ENCODE measurements around the gene HMCN1.

The HMCN1 gene

DNA sequence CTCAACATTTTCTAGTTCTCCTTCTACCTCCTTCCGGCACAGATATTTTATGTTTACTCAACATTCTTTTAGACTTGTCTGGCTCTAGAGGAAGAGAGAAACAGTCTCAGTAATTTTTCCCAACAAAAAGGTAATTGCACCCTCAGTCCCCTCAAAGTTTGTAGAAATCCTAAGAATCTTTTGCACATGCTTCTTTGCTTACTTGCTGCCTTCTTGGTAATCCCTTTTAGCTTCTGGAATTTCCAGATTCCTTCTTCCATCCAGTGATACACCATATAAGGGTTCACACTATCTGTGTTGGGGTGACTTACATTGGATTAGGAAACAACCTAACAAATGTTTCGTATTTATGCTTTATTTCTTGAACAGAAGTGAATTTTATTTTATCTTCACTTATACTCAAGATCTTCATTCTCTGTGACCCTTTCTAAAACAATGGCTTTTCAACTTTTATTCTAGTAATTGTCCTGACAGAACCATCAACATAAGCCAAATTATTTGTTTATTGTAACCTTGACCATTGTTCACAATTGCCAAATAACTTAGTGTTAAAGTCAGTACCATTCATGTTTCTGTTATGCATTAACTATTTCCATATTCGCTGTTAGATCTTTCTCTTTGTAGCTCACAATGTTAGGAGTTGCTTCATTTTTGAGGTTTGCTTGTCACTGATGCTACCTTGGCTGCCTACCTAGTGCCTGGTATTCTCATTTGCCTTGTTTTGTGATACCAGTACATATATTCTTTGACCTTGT is 238.1 kb downstream of the HMCN1 start:
- H3K4me3 ChIP-seq (ENCODE audit: low read depth, low read length) = no peak overlapping the region
- DNase-seq (ENCODE audit: low read depth) = no peak
- TF ChIP-seq, protein P1, sequence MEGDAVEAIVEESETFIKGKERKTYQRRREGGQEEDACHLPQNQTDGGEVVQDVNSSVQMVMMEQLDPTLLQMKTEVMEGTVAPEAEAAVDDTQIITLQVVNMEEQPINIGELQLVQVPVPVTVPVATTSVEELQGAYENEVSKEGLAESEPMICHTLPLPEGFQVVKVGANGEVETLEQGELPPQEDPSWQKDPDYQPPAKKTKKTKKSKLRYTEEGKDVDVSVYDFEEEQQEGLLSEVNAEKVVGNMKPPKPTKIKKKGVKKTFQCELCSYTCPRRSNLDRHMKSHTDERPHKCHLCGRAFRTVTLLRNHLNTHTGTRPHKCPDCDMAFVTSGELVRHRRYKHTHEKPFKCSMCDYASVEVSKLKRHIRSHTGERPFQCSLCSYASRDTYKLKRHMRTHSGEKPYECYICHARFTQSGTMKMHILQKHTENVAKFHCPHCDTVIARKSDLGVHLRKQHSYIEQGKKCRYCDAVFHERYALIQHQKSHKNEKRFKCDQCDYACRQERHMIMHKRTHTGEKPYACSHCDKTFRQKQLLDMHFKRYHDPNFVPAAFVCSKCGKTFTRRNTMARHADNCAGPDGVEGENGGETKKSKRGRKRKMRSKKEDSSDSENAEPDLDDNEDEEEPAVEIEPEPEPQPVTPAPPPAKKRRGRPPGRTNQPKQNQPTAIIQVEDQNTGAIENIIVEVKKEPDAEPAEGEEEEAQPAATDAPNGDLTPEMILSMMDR (IDR thresholded peaks at IDR 0.05; ENCODE audit: low read depth, low read length, missing control alignments) = no peak

DNA sequence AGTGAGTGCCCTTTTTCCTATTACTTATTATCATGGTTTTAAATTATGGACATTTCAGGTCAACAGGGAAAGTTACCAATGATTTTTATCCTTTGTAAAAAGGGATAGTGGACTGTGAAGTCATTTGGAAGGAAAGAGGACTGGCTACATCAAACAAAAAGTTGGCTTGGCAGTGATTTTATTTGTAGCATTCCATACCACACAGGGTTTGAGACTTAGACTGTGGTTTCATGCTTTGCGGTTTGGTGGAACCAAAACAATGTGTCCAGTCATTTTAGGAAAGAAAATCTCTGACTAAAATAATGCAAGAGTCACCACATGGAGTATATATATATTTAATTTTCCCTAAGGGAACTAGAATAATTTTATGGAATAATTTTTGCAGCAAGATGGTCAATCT is 239.5 kb downstream of the HMCN1 start:
- no peak for DNase-seq (ENCODE audit: low read depth)
- no peak overlapping the region for H3K4me3 ChIP-seq (ENCODE audit: low read depth, low read length)
- TF ChIP-seq, protein P1 (IDR thresholded peaks at IDR 0.05; ENCODE audit: low read depth, low read length, missing control alignments) = no peak

DNA sequence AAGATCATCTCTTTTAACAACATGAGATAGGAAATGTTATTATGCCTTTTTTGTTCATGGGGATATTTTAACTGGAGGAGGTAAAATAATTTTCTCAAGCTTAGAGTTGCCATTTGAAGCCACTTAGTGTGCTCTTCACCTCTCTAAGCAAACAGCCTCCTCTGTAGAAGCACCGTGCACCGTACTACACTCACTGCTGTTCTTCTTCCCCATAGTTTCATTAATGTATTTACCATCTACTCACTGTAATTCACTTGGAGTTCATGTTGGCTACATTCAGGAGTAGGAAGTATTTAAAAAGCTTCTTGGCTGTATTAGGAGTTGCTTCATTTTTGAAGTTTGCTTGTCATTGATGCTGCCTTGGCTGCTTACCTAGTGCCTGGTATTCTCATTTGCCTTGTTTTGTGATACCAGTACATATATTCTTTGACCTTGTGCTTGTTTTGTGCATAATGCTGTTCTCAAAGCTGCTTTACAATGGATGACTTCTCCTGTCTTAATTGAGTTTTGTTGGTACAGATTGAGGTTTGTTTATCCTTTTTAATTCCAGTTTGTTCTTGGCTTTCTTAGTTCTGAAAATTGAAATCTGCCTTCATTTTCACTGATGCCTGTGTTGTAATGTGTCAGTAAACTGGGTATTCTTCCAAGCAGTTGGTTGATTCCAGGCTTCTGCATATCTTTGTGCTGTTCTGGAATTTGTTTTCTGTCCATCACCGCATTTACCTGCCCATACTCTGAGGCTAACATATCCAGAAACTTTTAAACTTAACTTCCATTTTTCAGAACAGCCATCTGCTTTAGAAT is 240.4 kb downstream of the HMCN1 start:
- no peak for DNase-seq (ENCODE audit: low read depth)
- no peak overlapping the region for H3K4me3 ChIP-seq (ENCODE audit: low read depth, low read length)
- TF ChIP-seq, protein P1 (IDR thresholded peaks at IDR 0.05; ENCODE audit: low read depth, low read length, missing control alignments) = no peak

DNA sequence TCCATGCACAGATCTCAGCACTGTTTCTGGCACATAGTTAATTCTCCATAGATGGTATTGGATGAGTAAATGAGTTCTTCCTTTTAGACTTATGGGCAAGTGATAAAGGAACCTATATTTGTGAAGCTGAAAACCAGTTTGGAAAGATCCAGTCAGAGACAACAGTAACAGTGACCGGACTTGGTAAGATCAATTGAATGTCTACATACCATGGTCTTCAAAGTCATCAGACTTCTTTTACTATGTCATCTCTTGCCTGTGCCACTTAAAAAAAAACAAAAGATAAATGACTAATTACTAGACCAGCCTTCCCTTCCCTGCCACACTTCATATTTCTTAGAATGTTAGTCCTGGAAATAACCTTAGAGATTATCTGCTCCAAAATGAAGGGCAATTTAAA is 246.7 kb downstream of the HMCN1 start:
- TF ChIP-seq, protein P1 (IDR thresholded peaks at IDR 0.05; ENCODE audit: low read depth, low read length, missing control alignments) = no peak
- DNase-seq (ENCODE audit: low read depth) = no peak
- H3K4me3 ChIP-seq (ENCODE audit: low read depth, low read length) = no peak overlapping the region

DNA sequence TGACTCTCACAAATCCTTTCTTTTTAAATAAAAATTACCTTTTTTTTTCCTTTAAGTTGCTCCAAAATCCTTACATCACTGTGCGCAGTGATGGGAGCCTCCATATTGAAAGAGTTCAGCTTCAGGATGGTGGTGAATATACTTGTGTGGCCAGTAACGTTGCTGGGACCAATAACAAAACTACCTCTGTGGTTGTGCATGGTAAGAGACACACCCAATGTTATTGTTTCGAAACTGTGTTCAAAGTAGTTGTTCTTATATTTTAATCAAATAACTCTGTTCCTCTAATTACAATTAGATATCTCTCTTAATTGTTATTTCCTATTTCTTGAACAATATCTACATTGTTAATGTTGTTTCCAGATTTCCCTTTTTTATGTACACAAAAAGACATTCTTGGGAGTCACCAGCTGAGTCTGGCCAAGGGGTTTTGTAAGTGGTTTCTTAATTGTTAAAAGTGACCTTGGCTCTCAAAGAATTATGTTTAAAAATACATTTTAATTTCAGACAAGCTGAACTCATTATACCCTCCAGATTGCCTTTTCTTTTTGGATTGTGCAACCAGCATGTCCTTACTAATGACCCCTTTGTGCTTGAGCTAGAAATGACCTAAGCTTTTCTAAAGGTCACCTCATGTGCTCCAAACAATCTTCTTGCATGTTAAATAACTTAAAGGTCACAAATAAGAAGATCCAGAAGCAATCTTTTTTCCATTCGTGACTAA is 250.1 kb downstream of the HMCN1 start:
- DNase-seq (ENCODE audit: low read depth) = no peak
- H3K4me3 ChIP-seq (ENCODE audit: low read depth, low read length) = no peak overlapping the region
- TF ChIP-seq, protein P1 (IDR thresholded peaks at IDR 0.05; ENCODE audit: low read depth, low read length, missing control alignments) = no peak

DNA sequence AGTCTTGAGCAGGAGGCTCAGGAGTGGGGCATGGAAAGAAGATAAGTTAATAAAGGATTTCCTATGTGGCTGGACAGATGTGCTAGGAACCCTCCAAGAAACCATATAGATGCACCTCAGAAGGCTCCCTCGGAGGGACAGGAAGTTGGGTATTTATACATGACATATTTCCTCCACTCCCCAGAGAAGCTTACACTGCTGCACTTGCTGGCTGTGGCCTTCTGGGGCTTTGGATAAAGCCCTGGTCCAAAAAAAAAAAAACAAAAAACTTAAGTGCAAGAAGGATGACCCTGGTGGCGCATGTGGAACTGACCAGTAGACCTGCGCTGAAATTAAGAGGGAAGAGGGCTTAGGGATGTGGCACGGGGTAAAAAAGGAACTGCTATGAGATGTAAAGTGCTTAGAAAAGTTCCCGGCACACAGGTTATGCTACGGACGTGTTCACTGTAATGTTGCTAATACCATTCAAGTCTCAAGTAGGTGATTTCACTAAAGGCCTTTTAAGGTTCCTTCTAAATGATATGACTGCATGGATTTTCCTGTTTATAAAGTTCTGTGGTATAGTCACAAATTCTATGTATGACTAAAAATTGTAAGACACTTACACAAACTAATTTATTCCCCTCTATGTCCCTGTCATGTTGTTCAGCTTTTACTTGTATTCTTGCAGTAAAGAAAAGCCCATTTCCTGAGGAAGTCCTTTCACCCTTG is 253.6 kb downstream of the HMCN1 start:
- TF ChIP-seq, protein P1 (IDR thresholded peaks at IDR 0.05; ENCODE audit: low read depth, low read length, missing control alignments) = no peak

More for the DNA sequence above, 253.6 kb downstream of the HMCN1 start:
- DNase-seq (ENCODE audit: low read depth) = no peak
- no peak overlapping the region for H3K4me3 ChIP-seq (ENCODE audit: low read depth, low read length)

Measured in GM12864 (cell line).